Uterus (tissue), 2 donors: ENCODE measurements around the gene DCP1A.

Experiments
- CTCF ChIP-seq, 4 experiments: fragments of 200-600 bp in 2 of 4; fragments of 450-650 bp in 2 of 4; sonication (generic) in 2 of 4; IDR thresholded peaks; one replicate each; pipeline ENCODE4 v1.5.1; 2016 to 2019; ENCODE audit warnings: antibody characterized with exemption in 4 of 4, mild to moderate bottlenecking in 2 of 4, moderate library complexity in 1 of 4
- POLR2A ChIP-seq, 2 donors: fragments of 450-650 bp; IDR thresholded peaks; one replicate each; pipeline ENCODE4 v1.6.1; 2016; ENCODE audit warnings: antibody characterized with exemption in 2 of 2, mild to moderate bottlenecking in 1 of 2, moderate library complexity in 1 of 2

GRCh38 chr3:53334742-53335141 lies 12.6 kb downstream of the DCP1A start:
- no peak for TF ChIP-seq CTCF (IDR thresholded peaks at IDR 0.05)
- TF ChIP-seq POLR2A (IDR thresholded peaks at IDR 0.05) = no peak
